HEK293 (cell line): ENCODE measurements around the gene PSMB4.

Experiments used
- CTCF ChIP-seq: fragments of 450-650 bp; formaldehyde crosslinking; IDR thresholded peaks from 2 replicates; pipeline ENCODE4 v1.5.1; 2016; ENCODE audit warnings: missing biosample characterization, missing genetic modification characterization
- KLF16 ChIP-seq: fragments of 450-650 bp; formaldehyde crosslinking; IDR thresholded peaks from 2 replicates; pipeline ENCODE4 v1.5.1; 2017; ENCODE audit warnings: missing biosample characterization, missing genetic modification characterization
- MYNN ChIP-seq: fragments of 450-650 bp; formaldehyde crosslinking; IDR thresholded peaks from 2 replicates; pipeline ENCODE4 v1.5.1; 2016; ENCODE audit warnings: missing biosample characterization, missing genetic modification characterization, borderline replicate concordance
- PATZ1 ChIP-seq: fragments of 450-650 bp; formaldehyde crosslinking; IDR thresholded peaks from 2 replicates; pipeline ENCODE4 v1.5.1; 2016; ENCODE audit warnings: missing biosample characterization, missing genetic modification characterization
- PBX3 ChIP-seq: sonication (generic); formaldehyde crosslinking; IDR thresholded peaks from 2 replicates; pipeline ENCODE4 v1.8.1; 2022; ENCODE audit warnings: mild to moderate bottlenecking, moderate library complexity, missing genetic modification reagents
- ZNF280C ChIP-seq: fragments of 450-650 bp; formaldehyde crosslinking; IDR thresholded peaks from 2 replicates; pipeline ENCODE4 v1.5.1; 2016; ENCODE audit warnings: missing biosample characterization, missing genetic modification characterization
- ZNF366 ChIP-seq: fragments of 450-650 bp; formaldehyde crosslinking; conservative IDR thresholded peaks from 2 replicates; pipeline ENCODE4 v1.5.1; 2016; ENCODE audit warnings: missing biosample characterization, missing genetic modification characterization
- ZNF514 ChIP-seq: fragments of 450-650 bp; formaldehyde crosslinking; IDR thresholded peaks from 2 replicates; pipeline ENCODE4 v1.5.1; 2016; ENCODE audit warnings: missing biosample characterization, missing genetic modification characterization
- ZNF561 ChIP-seq: fragments of 450-650 bp; IDR thresholded peaks from 2 replicates; pipeline ENCODE4 v1.5.1; 2018; ENCODE audit warnings: missing biosample characterization, missing genetic modification characterization, borderline replicate concordance
- ZNF76 ChIP-seq: fragments of 450-650 bp; formaldehyde crosslinking; IDR thresholded peaks from 2 replicates; pipeline ENCODE4; 2016; ENCODE audit warnings: low read depth, missing biosample characterization, missing genetic modification characterization, borderline replicate concordance
- ZNF785 ChIP-seq: fragments of 450-650 bp; formaldehyde crosslinking; IDR thresholded peaks from 2 replicates; pipeline ENCODE4 v1.5.1; 2016; ENCODE audit warnings: missing biosample characterization, missing genetic modification characterization
- ZSCAN16 ChIP-seq: fragments of 450-650 bp; formaldehyde crosslinking; IDR thresholded peaks from 2 replicates; pipeline ENCODE4 v1.5.1; 2016; ENCODE audit warnings: missing biosample characterization, missing genetic modification characterization
- TF ChIP-seq, protein P1 (sequence below): fragments of 450-650 bp; formaldehyde crosslinking; IDR thresholded peaks from 2 replicates; pipeline ENCODE4 v1.5.1; 2016; ENCODE audit warnings: missing biosample characterization, missing genetic modification characterization
- TF ChIP-seq, protein P2 (sequence below): fragments of 450-650 bp; formaldehyde crosslinking; IDR thresholded peaks from 2 replicates; pipeline ENCODE4 v1.5.1; 2016; ENCODE audit warnings: missing biosample characterization, missing genetic modification characterization

- TF ChIP-seq PATZ1 (tag by site-specific recombination) = no peak
- TF ChIP-seq, protein P1, sequence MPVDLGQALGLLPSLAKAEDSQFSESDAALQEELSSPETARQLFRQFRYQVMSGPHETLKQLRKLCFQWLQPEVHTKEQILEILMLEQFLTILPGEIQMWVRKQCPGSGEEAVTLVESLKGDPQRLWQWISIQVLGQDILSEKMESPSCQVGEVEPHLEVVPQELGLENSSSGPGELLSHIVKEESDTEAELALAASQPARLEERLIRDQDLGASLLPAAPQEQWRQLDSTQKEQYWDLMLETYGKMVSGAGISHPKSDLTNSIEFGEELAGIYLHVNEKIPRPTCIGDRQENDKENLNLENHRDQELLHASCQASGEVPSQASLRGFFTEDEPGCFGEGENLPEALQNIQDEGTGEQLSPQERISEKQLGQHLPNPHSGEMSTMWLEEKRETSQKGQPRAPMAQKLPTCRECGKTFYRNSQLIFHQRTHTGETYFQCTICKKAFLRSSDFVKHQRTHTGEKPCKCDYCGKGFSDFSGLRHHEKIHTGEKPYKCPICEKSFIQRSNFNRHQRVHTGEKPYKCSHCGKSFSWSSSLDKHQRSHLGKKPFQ = no peak
- TF ChIP-seq ZNF76 = no peak
- TF ChIP-seq CTCF = no peak
- TF ChIP-seq PBX3 (CRISPR knock-in tag) = no peak
- TF ChIP-seq MYNN (tag by site-specific recombination) = no peak
- TF ChIP-seq ZSCAN16 (tag by site-specific recombination) = no peak
- TF ChIP-seq ZNF514 = no peak
- no peak for TF ChIP-seq ZNF366 (tag by site-specific recombination)
- TF ChIP-seq KLF16 (tag by site-specific recombination) = no peak
- no peak for TF ChIP-seq ZNF785 (tag by site-specific recombination)
- TF ChIP-seq ZNF561 = no peak
- TF ChIP-seq ZNF280C = no peak
- TF ChIP-seq, protein P2, sequence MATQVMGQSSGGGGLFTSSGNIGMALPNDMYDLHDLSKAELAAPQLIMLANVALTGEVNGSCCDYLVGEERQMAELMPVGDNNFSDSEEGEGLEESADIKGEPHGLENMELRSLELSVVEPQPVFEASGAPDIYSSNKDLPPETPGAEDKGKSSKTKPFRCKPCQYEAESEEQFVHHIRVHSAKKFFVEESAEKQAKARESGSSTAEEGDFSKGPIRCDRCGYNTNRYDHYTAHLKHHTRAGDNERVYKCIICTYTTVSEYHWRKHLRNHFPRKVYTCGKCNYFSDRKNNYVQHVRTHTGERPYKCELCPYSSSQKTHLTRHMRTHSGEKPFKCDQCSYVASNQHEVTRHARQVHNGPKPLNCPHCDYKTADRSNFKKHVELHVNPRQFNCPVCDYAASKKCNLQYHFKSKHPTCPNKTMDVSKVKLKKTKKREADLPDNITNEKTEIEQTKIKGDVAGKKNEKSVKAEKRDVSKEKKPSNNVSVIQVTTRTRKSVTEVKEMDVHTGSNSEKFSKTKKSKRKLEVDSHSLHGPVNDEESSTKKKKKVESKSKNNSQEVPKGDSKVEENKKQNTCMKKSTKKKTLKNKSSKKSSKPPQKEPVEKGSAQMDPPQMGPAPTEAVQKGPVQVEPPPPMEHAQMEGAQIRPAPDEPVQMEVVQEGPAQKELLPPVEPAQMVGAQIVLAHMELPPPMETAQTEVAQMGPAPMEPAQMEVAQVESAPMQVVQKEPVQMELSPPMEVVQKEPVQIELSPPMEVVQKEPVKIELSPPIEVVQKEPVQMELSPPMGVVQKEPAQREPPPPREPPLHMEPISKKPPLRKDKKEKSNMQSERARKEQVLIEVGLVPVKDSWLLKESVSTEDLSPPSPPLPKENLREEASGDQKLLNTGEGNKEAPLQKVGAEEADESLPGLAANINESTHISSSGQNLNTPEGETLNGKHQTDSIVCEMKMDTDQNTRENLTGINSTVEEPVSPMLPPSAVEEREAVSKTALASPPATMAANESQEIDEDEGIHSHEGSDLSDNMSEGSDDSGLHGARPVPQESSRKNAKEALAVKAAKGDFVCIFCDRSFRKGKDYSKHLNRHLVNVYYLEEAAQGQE = no peak
These were observed 18.7 kb downstream of the PSMB4 start for GRCh38 chr1:151418081-151418480.
